ENCODE measurements around the gene AXDND1. TPM values are rescaled to one million over a fixed set of nuclear protein-coding genes. Genes with fewer than 3 reads are reported as not detected.

Gene AXDND1
- total RNA-seq, 1 experiment from 2014 or later = 0.31 TPM

DNA sequence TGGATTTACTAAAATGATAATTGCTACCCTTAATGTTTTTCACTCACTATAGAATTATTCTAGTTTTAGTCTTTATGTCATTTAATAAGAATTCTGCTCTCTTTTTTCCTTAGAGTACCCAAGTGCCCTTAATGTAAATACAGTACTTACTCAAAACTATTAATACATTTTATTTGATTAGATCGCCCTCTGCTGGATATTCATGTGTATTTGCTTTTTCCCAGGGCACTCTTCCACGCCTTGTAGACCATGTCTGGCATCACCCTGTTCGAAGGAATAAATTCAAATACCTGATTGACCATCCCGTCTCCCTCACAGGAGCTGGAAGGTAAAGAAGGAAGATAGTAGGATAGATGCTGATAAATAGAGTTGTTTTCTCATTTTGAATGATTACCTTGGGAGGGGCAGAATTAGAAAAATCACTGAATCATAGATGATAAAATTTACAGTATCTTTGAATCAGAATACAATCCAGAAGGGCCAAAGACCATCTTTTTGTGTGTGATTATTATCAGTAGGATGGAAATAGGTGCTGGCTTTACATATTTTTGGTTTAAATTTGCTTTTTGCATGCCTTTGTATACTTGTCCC lies 4.1 kb downstream of the AXDND1 start:
- Histone ChIP-seq H3K9me3 (ENCODE audit: control insufficient read depth, insufficient read depth, low read depth, low read length) (no peaks in the 10 kb centered on the region), H3K36me3 (ENCODE audit: control insufficient read depth, insufficient read depth, low read length) (no peaks in the 10 kb centered on the region), H3K27ac (ENCODE audit: low read length) (no peak overlapping the region), H3K4me3 (ENCODE audit: low read depth in 2 of 2, low read length in 2 of 2) (no peak overlapping the region), H3K4me1 (ENCODE audit: control insufficient read depth, insufficient read depth, low read length) (no peaks in the 10 kb centered on the region), H3K27me3 (ENCODE audit: control insufficient read depth, insufficient read depth, low read length) (no peaks in the 10 kb centered on the region)
- intact Hi-C loops (cut with micrococcal nuclease; ENCODE audit: unreplicated experiment) (loop anchor here (2.0 to 5.0 kb wide), 4 partner anchors 119 to 828 kb away; no protein-coding TSS in a partner anchor), in situ Hi-C loops (cut with HindIII; ENCODE audit: low pct_unique_long_range_greater_than_20kb, low sequenced_read_pairs) (no loop called here)
- ChIA-PET CTCF (no interaction called here), POLR2A (no interaction called here)
- TF ChIP-seq CTCF (IDR thresholded peaks at IDR 0.05) (peak; percentile 75), TCF7L2 (IDR thresholded peaks at IDR 0.05; ENCODE audit: low read depth, low read length) (no peak), SIN3A (IDR thresholded peaks at IDR 0.05; ENCODE audit: borderline replicate concordance, insufficient read depth, low read depth, low read length) (no peak), REST (IDR thresholded peaks at IDR 0.05; ENCODE audit: insufficient read depth in 1 of 2, low read depth in 2 of 2, low read length in 1 of 2) (no peak), POLR2AphosphoS5 (IDR thresholded peaks at IDR 0.05; ENCODE audit: low read depth, low read length) (no peak)
- DNase-seq (ENCODE audit: low read depth, low spot score) (peak; percentile 48), ATAC-seq (peak; percentile 57)
- BruUV-seq (replicated peaks) = no TSS peak

DNA sequence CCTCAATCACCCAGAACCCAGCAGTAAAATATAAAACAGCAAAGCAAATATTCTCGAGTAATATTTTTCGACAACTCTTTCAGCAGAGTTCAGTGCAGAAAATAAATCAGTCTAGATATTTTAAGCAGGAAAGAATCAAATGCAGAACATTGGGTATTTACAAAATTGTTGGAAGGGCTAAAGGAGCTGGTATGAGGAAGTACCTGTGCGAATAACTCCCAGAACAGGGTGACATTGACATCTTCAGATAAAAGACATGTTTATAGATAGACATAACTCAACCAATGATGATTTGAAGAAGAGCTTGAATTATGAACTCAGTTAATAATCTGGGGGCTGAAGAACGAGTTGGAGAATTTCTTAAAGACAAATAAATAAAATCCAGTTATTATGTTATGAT lies 6.4 kb downstream of the AXDND1 start:
- no peak for TF ChIP-seq TCF7L2 (IDR thresholded peaks at IDR 0.05; ENCODE audit: low read depth, low read length)
- TF ChIP-seq CTCF (IDR thresholded peaks at IDR 0.05) = no peak
- no peak for TF ChIP-seq REST (IDR thresholded peaks at IDR 0.05; ENCODE audit: insufficient read depth in 1 of 2, low read depth in 2 of 2, low read length in 1 of 2)
- TF ChIP-seq SIN3A (IDR thresholded peaks at IDR 0.05; ENCODE audit: borderline replicate concordance, insufficient read depth, low read depth, low read length) = no peak
- no peak for TF ChIP-seq POLR2AphosphoS5 (IDR thresholded peaks at IDR 0.05; ENCODE audit: low read depth, low read length)
- DNase-seq (ENCODE audit: low read depth, low spot score) = no peak
- intact Hi-C loops (cut with micrococcal nuclease; ENCODE audit: unreplicated experiment) (no loop called here), in situ Hi-C loops (cut with HindIII; ENCODE audit: low pct_unique_long_range_greater_than_20kb, low sequenced_read_pairs) (no loop called here)
- Histone ChIP-seq H3K9me3 (ENCODE audit: control insufficient read depth, insufficient read depth, low read depth, low read length) (no peaks in the 10 kb centered on the region), H3K4me3 (ENCODE audit: low read depth in 2 of 2, low read length in 2 of 2) (no peak overlapping the region), H3K36me3 (ENCODE audit: control insufficient read depth, insufficient read depth, low read length) (no peaks in the 10 kb centered on the region), H3K27ac (ENCODE audit: low read length) (no peak overlapping the region), H3K4me1 (ENCODE audit: control insufficient read depth, insufficient read depth, low read length) (no peaks in the 10 kb centered on the region), H3K27me3 (ENCODE audit: control insufficient read depth, insufficient read depth, low read length) (no peaks in the 10 kb centered on the region)
- BruUV-seq (replicated peaks) = no TSS peak
- POLR2A ChIA-PET = no interaction called here
- CTCF ChIA-PET = no interaction called here
- ATAC-seq = no peak
